Omental fat pad (tissue), 4 donors: ENCODE results near the gene MLPH. TPM values are rescaled to one million over a fixed set of nuclear protein-coding genes. Genes with fewer than 3 reads are reported as not detected.
A peak's percentile ranks its signal among the peaks of the same experiment; 100 is the strongest.

ENCODE experiments used
- ATAC-seq: fragments of 150-250 bp; one replicate; pipeline ENCODE4 v1.9.1; 2016; ENCODE audit warnings: mild to moderate bottlenecking, moderate library complexity; ENCODE audit not compliant: low FRiP score
- DNase-seq: peaks from one replicate; pipeline ENCODE4 v3.0.0-alpha.2; 2019; ENCODE audit warnings: low spot score
- total RNA-seq, 4 donors: library from RNA; depleted of rRNA; stranded (reverse); fragments of >200 nt; gene quantifications; one replicate each; pipeline ENCODE4 v1.1.0, GENCODE V29; 2016
- TF ChIP-seq, protein P1 (sequence below), 3 donors: fragments of 450-650 bp; IDR thresholded peaks; one replicate each; pipeline ENCODE4 v1.5.1; 2016 to 2017; ENCODE audit warnings: antibody characterized with exemption in 3 of 3, mild to moderate bottlenecking in 3 of 3, moderate library complexity in 2 of 3

MLPH gene
- total RNA-seq, 4 donors from 2014 or later, result 3.8 to 23.6 (median 6.4) TPM

DNA sequence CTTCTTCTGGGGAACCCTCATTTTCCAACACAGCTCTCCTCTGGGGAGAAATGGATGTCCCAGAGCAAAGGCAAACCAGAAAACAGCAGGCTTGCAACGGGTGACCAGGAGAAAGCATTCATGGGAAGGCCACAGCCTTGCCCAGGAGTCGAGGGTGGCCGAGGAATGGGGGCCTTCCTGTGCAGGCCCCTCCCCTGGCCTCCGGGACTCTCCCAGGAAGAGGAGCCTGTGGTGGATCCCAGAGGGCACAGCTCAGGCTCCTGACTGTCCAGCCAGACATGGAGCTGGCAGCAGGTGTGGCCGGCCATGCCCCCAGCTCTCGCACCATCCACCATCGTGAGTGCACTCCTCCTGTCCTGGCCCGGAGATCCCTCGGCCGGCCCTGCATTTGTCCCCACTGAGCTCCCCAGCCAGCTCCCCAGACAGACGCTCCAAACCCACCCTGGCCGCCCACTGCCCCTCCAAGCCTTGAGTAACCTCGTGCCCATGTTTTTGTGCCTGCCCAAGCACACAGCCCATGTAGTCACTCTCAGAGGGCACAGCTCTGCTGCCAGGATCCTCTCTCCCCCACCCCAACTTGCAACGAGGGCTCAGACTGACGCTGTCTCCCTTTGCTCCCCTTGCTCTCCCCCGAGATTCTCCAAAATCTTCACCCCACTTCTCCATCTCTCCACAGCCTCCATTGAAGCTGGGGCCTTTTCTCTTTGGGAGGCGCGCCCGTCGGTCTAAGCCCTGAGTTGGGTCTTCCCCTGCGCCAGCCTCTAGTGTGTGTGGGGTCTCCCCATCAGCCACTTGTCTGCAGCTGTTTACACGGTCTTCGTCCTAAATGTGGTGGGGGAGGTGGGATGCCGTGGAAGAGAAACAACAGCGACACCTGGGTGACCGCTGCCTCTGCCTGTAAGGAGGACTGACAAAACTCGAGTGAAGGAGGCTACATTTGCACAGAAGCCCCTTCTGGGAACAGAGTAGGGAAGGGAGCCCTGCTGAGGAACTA is 89.1 kb downstream of the MLPH start:
- no peak for DNase-seq

DNA sequence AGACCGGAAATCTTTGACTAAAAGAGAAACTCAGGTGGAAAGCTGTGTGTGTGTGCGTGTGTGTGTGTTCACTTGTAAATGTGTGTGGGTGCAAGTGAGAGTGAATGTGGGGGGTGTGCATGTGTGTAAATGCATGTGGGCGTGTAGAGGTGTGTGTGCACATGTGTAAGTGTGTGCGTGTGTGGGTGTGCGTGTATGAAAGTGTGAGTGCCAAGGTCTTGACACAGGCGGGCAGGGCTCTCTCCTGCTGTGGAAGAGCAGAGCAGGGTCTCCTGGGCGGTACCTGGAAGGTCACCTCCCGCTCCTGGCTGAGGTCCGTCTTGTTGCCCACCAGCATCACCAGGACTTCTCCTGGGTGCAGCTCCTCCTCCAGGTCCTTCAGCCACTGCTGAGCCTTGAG is 89.9 kb downstream of the MLPH start:
- TF ChIP-seq, protein P1, sequence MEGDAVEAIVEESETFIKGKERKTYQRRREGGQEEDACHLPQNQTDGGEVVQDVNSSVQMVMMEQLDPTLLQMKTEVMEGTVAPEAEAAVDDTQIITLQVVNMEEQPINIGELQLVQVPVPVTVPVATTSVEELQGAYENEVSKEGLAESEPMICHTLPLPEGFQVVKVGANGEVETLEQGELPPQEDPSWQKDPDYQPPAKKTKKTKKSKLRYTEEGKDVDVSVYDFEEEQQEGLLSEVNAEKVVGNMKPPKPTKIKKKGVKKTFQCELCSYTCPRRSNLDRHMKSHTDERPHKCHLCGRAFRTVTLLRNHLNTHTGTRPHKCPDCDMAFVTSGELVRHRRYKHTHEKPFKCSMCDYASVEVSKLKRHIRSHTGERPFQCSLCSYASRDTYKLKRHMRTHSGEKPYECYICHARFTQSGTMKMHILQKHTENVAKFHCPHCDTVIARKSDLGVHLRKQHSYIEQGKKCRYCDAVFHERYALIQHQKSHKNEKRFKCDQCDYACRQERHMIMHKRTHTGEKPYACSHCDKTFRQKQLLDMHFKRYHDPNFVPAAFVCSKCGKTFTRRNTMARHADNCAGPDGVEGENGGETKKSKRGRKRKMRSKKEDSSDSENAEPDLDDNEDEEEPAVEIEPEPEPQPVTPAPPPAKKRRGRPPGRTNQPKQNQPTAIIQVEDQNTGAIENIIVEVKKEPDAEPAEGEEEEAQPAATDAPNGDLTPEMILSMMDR (IDR thresholded peaks at IDR 0.05), result no peak
- ATAC-seq (no peak), DNase-seq (no peak)

More for the DNA sequence above, 89.1 kb downstream of the MLPH start:
- TF ChIP-seq, protein P1 (IDR thresholded peaks at IDR 0.05), result no peak
- ATAC-seq, result no peak

DNA sequence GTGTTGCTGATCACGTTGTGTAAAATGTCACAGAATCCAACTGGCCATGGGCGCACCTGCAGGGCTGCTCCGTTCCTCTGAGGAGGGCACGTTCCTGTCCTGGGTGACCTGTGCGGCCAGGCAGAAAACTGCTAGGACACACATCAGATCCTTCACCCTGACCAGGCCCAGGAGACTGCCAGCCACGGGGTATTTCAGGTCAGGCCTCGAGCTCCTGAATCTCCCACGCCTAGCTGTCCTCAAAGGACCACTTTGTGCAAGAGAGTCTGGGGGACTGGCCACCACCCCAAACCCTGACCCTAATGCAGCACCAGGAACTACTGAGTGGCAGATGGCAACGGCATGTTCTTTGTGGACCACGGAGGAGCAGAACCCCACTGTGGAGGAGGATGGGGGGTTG is 90.4 kb downstream of the MLPH start:
- TF ChIP-seq, protein P1 (IDR thresholded peaks at IDR 0.05), result no peak
- no peak for DNase-seq
- ATAC-seq, result no peak

DNA sequence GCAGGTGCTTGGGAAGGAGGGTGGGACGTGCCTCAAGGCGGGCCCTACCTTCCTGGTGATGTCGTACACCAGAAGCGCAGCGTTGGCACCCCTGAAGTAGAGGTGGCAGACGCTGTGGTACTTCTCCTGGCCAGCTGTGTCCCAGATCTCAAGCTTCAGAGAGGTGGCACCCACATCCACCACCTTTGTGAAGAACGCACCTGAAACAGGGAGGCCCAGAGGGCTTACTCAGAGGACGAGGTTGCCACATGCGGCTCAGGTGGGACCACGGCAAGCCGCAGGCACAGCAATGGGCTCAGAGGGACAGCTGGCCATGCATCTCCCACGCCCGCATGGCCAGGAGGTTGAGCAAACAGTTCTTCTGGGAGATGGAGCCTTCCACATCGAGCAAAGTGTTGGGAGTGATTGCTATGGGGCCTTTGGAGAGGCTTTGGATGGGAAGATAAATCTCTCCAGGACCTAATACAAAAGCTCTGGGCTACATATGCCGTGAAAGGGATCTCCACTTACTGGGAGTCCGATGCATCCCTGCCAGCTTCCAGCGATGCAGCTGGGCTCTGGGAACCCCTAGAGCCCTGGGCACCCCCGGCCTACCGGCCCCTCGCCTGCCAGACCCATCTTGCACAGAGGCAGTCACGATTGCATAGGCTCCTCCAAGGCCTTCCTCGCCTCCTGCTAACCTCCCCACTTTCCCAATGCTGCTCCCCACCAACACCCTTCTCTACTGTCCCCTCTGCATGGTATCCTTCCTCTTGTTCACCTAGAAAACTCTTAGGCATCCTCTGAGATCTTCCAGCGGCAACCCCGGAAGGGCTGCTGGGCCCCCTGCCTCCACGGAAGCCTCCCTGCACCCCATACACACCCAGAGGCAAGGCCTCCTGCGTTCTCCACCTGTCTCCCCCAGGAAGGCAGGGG is 91.2 kb downstream of the MLPH start:
- ATAC-seq, result no peak
- TF ChIP-seq, protein P1 (IDR thresholded peaks at IDR 0.05), result no peak
- no peak for DNase-seq

DNA sequence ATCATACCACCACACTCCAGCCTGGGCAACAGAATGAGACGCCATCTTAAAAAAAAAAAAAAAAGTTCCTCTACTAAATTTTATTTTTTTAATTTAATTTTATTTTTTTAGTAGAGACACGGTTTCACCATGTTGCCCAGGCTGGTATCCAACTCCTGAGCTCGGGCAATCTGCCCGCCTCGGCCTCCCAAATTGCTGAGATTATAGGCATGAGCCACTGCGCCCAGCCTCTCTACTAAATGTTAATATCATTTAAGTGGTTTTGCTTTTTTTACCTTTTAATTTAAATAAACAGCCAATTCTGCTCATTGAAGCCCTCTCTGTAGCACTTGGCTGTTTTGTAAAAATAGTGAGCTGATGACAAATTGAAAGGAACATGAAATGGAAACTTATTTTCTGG is 94.3 kb downstream of the MLPH start:
- no peak for DNase-seq
- TF ChIP-seq, protein P1 (IDR thresholded peaks at IDR 0.05), result no peak
- ATAC-seq, result no peak

DNA sequence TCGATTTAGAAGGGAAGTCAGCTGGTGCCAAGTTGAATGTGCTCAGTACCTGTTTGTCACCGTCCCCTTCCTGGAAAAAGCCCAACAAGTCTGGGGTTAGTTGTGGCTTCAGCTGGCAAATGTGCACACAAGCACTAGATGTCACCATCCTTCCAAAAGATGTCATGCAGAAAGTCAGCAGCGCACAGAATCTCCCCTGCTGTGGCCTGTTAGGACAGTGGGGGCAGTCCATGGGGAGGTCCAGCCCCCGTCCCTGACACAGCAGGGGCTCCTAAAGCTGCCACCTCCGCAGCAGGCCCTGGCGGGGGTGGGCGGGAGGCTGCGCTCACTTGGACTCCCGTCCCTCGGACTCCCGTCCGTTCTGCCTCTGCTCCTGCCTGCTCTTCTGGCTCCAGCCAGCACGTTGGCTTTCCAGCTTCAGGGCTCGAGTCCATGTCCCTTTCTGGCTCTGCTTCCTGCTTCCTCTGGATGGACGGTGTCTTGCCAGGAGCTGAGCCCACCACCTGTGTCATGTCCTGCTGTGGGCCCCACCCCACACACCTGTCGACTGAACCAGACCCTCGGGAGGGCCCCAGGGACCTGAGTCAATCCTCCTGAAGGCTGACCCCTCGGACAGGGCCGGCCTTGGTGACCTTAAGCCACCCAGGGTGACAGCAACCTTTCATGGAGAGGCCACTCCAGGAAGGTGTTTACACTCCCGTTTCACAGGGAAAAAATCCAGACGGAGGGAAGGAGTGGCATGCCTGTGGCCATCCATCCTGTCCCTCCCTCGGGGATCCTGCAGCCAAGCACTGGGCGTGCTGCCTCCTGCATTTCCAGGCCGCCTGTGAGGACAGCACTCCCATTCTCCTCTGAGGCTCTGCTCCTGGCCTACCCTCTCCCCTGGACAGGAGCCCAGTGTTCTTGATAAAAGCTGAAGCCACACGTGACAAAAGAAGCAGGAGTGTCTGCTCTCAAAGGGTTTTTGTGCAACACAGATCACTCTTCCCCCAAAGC is 95.0 kb downstream of the MLPH start:
- ATAC-seq (peak; percentile 55), DNase-seq (no peak)
- TF ChIP-seq, protein P1 (IDR thresholded peaks at IDR 0.05), result no peak
